Keratinocyte (primary cell): Measurements from ENCODE around the gene HABP4.

Source experiments
- CTCF ChIP-seq, 3 experiments: IDR thresholded peaks in 1 of 3; conservative IDR thresholded peaks in 1 of 3; optimal IDR thresholded peaks in 1 of 3; 2 replicates in 2 of 3; 3 replicates in 1 of 3; pipeline versions ENCODE3 to v1.5.1; 2011; ENCODE audit warnings: low read length in 3 of 3, mild to moderate bottlenecking in 3 of 3, moderate library complexity in 2 of 3, control low read depth in 1 of 3, inconsistent platforms in 1 of 3; ENCODE audit not compliant: insufficient read depth in 2 of 3; ENCODE audit errors: extremely low read depth in 1 of 3
- EZH2 ChIP-seq: IDR thresholded peaks from one replicate; pipeline ENCODE4 v1.6.1; 2012; ENCODE audit warnings: inconsistent platforms, mild to moderate bottlenecking, low read length, moderate library complexity

- TF ChIP-seq CTCF (optimal IDR thresholded peaks at IDR 0.05 in 1 of 3, IDR thresholded peaks at IDR 0.05 in 1 of 3, conservative IDR thresholded peaks at IDR 0.05 in 1 of 3; ENCODE audit: extremely low read depth in 1 of 3, insufficient read depth in 2 of 3, low read length in 3 of 3): no peak
- TF ChIP-seq EZH2: no peak
These were observed 9.2 kb upstream of the HABP4 start for GRCh38 chr9:96440671-96441199.
